ENCODE data around the gene CAMSAP1.

The CAMSAP1 gene

DNA sequence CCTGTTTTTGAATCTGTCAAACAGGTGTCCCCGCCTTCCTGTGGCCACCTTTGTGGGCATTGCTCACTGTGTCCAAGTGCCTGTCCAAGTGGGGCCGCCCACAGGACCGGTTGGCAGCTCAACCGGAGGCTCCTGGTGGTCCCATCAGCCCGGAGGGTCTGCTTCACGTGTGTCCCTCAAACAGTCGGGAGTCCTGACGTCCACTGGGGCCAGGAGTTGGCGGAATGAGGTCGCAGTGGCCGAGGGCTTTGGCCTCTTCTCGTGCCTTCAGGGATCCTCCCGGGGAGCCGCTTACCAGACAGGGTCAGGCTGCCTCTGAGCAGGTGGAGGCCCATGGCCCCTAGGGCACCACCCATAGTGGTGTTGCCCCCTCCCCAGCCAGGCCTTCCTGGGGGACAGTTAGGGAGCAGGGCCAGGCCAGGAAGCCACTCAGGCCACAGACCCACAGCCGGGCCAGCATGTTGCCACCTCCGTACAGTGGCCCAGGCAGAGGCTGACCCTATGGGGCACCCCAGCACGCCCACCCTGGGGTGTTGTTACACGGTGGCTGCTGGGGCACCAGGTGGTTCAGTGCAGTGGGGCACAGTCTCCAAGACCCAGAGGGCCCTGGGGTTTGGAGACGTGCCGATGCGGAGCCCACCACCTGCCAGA lies 135.8 kb downstream of the CAMSAP1 start:
- no peak for DNase-seq

DNA sequence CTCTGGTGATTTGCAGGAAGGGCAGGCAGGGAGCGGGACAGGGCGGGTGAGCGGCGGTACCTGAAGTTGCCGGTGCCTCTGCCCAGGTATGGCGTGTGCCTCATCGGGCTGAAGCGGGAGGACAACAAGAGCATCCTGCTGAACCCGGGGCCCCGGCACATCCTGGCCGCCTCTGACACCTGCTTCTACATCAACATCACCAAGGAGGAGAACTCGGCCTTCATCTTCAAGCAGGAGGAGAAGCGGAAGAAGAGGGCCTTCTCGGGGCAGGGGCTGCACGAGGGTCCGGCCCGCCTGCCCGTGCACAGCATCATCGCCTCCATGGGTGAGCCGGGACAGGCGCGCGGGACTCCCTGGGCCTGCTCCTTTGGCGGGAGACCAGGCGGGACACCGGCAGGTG lies 136.6 kb downstream of the CAMSAP1 start:
- DNase-seq: no peak

GRCh38 chr9:135770203-135770535 lies 137.2 kb downstream of the CAMSAP1 start:
- peak; percentile 24 for DNase-seq

DNA sequence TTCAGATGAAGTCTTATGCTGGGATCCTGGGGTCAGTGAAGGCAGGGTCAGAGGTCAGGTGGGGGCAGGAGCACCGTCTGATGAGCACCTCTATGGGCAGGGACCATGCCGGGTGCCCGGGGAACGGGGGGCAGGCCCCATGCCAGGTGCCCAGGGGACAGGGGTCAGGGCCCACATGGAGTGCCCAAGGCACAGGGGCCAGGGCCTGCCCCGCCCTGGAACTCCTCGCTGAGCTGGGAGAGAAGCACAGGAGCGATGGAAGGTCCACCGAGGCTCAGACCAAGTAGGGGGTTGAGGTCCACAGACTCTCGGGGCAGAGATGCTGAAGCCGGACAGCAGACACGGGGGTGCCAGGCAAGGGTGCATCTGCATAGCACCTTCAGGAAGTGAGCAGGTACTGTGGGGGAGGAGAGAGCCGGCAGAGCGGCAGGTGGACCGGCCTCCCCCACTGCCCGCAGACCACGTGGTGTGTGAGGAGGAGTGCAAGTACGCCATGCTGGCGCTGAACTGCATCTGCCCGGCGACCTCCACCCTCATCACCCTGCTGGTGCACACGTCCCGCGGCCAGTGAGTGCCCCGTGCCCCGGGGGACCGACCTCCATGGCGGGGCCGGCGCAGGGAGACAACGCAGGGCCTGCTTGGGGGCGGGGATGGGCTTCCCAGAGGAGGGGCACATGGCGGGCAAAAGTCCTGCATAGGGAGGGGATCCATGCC lies 137.7 kb downstream of the CAMSAP1 start:
- DNase-seq: peak; percentile 47

DNA sequence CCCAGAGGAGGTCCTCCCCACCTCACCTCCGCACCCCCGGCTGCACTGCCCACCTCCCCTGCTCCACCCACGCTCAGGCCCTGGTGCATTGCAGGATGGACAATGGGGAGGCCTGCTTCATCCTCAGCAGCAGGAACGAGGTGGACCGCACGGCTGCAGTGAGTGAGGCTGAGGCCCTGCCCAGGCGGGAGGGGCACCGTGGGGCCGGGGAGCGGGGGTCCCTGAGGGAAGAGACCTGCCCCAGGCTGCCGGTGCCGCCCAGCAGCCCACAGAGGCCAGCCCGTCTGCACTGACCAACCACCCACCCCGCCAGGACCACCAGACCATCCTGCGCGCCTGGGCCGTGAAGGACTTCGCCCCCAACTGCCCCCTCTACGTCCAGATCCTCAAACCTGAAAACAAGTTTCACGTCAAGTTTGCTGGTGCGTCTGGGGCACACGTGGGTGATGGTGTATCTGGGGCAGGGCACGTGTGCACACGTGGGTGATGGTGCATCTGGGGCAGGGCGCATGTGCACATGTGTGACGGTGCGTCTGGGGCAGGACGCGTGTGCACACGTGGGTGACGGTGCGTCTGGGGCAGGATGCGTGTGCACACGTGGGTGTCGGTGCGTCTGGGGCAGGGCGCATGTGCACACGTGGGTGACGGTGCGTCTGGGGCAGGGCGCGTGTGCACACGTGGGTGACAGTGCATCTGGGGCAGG lies 138.7 kb downstream of the CAMSAP1 start:
- no peak for DNase-seq

DNA sequence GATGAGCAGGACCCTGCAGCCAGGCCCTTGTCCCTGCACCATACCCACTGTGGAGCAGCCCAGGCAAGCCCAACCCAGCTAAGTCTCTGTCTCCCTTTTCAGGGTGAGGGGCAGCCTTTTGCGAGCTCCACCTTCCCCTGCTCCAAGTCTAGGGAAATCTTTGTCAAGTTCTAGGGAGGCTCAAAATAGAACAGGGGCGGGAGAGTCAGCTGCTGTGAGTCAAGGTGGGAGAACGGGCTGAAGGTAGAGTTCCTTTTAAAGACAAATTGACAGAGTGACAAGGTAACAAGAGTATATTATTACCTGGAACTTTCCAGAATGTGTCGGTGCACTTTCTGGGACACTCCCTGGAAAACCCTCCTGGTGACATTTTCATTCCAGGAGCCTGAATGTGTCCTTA lies 140.6 kb downstream of the CAMSAP1 start:
- no peak for DNase-seq

DNA sequence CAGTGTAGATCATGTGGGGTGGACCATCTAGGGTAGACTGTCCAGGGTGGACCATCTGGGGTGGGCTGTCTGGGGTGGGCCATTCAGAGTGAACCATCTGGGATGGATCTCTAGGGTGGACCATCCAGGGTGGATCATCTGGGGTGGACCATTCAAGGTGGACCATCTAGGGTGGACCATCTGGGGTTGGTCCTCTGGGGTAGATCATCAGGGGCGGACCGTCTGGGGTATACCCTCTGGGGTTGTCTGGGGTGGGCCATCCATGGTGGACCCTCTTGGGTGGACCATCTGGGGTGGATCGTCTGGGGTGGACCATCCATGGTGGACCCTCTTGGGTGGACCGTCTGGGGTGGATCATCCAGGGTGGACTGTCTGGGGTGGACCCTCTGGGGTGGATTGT lies 141.1 kb downstream of the CAMSAP1 start:
- no peak for DNase-seq

DNA sequence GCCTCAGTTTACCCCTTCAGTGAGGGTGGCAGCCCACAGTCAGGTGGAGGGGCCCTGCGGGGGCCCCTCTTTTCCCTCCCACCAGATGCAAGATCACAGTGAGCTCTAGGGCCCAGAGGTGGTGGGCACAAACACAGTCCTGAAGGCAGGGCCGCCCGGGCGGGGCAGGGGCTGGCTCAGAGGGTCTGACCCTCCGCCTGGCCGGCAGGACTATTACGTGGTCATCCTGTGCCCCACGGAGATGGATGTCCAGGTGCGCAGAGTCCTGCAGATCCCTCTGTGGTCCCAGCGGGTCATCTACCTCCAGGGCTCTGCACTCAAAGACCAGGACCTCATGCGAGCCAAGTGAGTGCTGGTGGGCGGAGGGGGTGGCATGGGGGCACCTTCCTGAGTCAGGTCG lies 141.9 kb downstream of the CAMSAP1 start:
- no peak for DNase-seq

DNA sequence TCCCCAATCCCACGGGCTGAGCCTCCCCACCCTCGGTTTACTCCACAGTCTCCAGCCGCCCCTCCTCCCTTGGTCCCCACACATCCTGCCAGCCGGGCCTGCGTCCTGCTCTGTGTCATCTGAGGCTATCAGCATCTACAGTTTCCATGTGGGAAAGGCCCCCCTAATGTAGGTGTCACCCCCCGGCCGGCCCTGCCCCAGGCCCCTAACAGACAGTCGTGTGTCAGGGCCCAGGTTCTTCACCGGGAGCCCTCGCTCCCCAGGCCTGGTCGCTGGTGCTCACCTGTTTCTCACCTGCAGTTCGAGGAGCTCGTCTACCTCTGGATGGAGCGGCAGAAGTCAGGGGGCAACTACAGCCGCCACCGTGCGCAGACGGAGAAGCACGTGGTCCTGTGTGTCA lies 142.6 kb downstream of the CAMSAP1 start:
- DNase-seq: no peak

DNA sequence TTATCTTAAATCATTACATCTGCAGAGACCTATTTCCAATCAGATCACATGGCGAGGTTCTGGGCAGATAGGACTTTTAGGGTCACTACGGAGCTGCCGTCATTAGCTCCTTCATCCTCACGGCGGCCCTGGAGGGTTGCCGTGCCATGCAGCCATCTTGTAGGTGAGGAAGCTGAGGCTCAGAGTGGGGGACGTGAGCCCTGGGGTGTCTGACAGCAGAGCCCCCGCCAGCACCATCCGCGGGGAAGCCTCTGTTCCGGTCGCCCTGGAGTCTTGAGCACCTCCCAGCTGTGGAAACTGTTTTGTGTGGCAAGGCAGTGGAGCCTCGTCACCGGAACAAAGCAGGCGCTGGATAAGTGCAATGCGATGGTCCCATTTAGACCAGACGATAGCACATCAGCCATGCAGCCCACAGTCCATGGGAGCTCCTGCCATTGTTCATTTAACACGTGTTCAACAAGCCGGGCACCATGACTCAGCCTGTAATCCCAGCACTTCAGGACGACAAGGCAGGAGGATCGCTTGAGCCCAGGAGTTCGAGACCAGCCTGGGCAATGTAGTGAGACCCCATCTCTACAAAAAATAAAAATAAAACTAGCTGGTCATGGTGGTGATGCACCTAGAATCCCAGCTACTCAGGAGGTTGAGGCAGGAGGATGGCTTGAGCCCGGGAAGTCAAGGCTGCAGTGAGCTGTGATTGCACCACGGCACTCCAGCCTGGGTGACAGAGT lies 143.5 kb downstream of the CAMSAP1 start:
- no peak for DNase-seq

DNA sequence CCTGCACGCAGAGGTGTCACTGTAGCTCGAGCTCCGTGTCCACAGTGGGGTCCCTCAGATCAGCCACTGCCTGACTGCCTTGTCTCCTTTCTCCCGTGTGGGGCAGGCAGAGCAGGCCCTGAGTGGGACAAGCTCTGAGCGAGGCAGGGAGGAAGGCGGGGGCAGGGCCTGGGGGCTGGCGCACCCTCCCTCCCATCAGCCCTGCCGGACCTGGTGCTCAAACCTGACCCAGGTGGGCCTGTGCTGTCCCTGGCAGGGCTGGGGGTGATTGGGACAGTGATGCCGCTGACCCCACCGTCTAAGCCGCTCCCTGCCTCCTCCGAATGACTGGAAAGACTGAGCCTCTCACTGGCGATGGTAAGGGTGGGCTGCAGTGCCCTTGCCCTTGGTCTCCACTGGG lies 144.4 kb downstream of the CAMSAP1 start:
- no peak for DNase-seq

DNA sequence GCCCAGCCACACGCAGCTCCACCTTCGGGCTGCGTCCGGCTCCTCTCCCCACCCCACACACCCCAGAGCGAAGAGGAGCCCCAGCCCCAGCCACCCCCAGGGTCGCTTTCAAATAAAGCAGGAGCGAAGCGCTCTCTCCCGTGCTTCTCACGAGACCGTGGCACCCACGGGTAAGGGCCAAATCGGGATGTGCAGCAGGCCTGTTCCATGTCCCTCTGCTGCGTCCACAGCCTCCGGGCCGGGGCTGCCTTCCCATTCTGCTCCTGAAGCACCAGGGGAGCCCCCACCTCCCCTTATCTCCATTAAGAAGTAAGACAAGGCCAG lies 145.5 kb downstream of the CAMSAP1 start:
- no peak for DNase-seq

- DNase-seq: no peak
Observed at GRCh38 chr9:135761150-135761844, 146.0 kb downstream of the CAMSAP1 start.

DNA sequence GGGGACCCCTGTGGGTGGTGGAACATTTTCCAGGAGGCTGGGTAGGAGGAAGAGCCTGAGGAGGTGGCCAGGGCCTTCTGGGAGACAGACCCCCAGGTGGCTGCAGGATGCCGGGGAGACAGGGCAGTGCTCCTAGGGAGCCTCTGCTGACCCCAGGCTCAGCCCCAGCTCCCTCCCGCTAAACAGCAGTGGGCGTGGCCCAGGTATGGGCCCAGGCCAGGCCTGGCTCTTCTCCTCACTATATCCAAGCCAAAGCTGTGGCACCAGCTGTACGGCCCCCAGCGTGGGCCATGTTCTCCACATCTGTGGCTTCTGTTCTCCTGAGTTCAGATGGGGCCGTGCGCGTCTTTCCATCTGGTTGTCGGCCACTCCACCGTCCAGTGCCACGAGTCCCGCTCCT lies 146.9 kb downstream of the CAMSAP1 start:
- no peak for DNase-seq

DNA sequence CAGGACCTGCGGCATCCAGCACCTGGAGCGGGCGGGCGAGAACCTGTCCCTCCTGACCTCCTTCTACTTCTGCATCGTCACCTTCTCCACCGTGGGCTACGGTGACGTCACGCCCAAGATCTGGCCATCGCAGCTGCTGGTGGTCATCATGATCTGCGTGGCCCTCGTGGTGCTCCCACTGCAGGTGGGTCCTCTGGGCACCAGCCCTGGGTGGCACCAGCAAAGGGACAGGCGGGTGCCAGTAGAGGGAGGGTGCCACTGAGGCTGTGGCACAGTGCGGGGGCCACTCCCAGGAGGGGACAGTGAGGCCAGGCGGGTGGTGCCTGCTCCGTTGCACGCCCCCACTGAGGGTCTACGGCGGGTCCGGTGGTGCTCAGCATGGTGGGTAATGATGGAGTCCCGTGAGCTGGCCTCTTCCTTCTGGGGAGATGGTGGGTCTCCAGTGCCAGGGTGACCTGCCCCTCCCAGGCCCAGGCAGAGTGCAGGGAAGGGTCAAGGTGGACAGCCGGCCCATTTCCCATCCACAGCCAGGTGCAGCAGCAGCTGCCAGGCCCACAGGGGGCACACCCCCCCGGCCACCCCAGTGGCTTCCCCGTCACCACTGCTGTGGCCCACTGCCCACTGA lies 147.6 kb downstream of the CAMSAP1 start:
- no peak for DNase-seq

GRCh38 chr9:135758870-135759269 lies 148.5 kb downstream of the CAMSAP1 start:
- no peak for DNase-seq
